Daoy (cell line): ENCODE measurements around the gene SLC22A8. TPM values are rescaled to one million over a fixed set of nuclear protein-coding genes. Genes with fewer than 3 reads are reported as not detected.
"Not testable (repeated sequence)": the region's sequence is repeated elsewhere in the genome, so short reads cannot be mapped to it uniquely, and the experiment has no call there.

Experiments
- DNase-seq: peaks from one replicate; pipeline ENCODE4 v3.0.0-alpha.2; 2015; ENCODE audit warnings: low read depth
- total RNA-seq: library from RNA; depleted of rRNA; stranded (reverse); fragments of >200 nt; shearing (Covaris generic); gene quantifications from 2 replicates; pipeline ENCODE4 v1.2.3, GENCODE V29; 2014

SLC22A8 gene
- total RNA-seq, 1 experiment from 2014 or later, result not detected

DNA sequence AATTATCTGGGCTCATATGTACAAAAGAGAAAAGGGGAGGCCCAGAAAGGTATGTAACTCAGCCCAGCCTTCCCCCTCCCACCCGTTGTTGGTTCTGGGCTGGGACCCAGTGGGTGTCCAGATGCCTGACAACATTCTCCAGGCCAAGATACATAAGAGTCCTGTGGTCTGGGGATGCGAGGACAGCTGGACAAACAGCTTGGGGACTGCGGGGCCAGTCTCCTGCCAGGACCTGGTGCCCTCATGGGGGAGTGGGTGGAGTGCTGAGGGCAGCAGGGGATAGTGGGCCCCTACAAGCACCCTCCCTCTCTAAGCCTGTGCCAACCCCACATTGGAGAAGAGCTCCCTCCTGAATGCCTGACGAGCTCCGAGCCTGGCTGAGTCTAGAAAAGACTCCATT is 27.4 kb downstream of the SLC22A8 start:
- DNase-seq, result no peak

GRCh38 chr11:62985041-62985750 is 30.4 kb downstream of the SLC22A8 start:
- no peak for DNase-seq

- DNase-seq, result no peak
These were observed 31.1 kb downstream of the SLC22A8 start, which contains the start of gene SLC22A6 for GRCh38 chr11:62984451-62984991. TSS of gene SLC22A6 (minus strand) at chr11:62984967. CDS start at chr11:62984690, 277 bp downstream.

DNA sequence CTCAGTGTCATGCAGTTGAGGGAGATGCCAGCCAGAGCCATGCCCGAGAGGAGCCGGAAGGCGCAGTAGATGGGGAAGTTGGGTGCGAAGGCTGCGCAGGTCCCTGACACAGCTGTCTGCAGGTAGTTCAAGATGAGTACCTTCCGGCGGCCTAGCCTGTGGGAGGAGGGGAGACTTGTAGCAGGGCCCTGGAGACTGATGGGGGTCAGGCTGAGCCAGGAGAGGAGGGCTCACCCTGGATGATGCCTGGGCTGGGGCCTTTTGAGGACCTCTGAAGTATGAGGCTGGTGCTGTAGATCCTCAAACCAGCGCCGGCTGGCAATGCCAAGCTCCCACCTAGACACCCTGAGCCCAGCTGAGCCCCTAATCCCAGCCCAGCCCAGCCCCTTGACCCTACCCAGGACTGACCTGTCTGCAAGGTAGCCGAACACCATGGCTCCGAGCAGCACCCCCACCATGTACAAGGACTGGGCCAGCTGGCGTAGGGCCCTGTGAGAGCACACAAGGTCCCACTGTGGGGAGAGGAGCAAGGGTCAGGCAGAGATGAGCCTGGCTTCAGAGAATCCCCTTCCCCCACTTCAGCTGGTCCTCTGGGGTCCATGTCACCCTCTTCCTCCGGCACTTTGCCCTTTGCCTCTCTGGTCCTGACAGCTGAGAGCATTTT is 32.0 kb downstream of the SLC22A8 start:
- DNase-seq, result no peak

GRCh38 chr11:62981743-62982142 is 33.9 kb downstream of the SLC22A8 start:
- no peak for DNase-seq

DNA sequence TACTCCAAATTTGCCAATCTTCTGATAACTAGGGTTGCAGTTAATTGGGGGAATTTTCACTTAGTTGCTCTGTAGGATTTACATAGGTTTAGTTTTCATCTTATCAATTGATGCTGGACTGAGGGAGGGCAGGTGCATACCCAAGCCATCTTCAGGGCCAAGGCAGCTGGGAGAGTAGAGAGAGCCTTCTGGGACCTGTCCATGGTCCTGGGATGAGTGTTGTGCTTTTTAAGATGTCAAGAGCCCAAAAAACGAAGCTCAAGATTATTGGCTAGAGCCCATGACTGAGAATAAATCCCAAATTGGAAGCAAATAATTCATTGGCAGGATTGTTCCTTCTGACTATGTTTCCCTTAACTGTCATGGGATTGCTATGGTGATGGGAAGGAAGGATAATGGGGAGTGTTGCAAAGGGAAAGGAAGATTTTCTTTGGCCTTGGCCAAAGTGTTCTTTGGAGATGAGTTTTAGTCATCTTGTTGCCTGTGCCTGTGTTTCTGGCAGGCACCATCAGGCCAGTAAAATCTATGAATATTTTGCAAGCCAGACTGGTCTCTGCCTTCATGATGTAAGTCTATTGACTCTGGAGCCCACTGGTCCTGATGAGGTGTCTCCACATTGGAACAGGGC is 35.4 kb downstream of the SLC22A8 start:
- no peak for DNase-seq

GRCh38 chr11:62976109-62976508 is 39.5 kb downstream of the SLC22A8 start:
- DNase-seq, result peak; percentile 23

DNA sequence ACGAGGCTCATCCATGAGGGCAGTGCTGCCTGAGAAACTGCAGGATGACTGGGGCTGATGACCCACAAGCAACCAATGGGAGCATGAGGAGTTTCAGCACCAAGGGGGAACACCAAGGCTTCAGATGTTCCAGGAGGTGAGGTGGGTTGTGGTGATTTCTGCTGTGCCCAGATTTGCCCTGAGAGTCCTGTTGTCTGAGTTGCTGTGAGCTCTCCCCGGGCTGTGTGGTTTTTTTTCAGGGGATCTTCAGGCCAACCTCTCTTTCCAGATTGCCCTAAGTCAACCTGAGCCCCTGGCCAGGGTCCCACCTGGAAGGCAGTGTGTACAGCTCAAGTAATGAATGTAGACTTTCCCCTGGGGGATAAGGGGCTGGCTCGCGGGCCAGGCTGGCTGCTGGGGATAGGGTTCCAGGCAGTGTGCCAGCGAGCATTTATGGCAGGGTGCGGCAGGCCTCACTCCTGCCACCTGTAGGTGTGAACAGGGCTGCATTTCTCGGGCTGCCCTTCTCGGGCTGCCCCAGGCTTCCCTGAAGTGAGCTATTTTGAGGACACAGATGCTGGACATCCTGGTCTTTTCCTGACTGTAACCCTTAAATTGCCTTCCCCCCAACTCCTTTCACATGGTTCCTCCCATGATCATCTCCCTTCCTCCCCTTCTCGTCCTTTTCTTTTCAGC is 40.7 kb downstream of the SLC22A8 start:
- DNase-seq, result peak; percentile 72

GRCh38 chr11:62965574-62965973 is 50.1 kb downstream of the SLC22A8 start:
- DNase-seq, result no peak

GRCh38 chr11:62962391-62962790 is 53.2 kb downstream of the SLC22A8 start:
- no peak for DNase-seq

GRCh38 chr11:62961017-62961570 is 54.5 kb downstream of the SLC22A8 start:
- no peak for DNase-seq

DNA sequence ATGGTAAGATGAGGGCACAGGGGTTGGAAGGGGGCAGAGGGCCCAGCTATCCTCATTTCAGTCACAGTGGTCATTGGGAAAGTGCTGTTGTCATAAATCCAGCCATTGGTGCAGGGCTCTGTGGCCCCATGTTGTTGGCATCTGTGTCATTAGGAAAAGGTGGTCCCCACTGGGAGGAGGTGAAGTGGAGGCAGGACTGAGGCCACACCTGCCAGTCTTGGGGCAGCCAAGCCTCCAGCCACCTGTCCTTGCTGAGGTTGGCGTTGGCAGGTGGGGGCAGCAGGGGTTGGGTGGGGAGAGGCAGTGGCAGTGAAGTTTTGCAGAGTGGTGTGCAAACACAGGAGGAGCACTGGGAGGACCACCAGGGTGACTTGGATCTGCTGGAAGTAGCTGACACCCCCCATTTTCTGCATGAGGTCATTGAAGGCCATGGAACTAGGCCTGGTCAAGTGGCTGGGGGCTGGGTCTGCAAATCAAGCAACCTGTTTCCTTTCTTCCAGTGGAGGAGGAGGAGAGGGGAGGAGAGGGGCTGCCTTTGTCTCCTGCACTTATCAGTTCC is 56.1 kb downstream of the SLC22A8 start:
- no peak for DNase-seq

- peak; percentile 41 for DNase-seq
These were observed 56.9 kb downstream of the SLC22A8 start for GRCh38 chr11:62958547-62959421.

DNA sequence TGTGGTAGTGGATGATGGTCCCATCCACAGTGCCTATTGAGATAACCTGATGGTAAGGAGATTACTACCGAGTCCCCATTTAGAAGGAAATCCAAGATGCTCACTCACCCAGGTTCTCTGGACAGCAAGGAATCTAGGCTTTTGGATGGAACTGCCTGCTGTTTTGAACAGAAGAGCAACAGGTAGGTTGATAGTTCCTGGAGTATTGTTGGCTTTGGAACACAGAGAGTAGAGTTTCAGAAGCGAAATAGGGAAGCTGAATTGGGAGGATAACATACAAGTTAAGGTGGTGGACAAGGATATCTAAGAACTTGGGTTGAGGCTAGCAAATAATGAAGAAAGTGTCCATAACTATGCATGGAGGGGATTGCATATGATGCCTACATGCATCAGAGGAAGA is 58.5 kb downstream of the SLC22A8 start:
- no peak for DNase-seq

DNA sequence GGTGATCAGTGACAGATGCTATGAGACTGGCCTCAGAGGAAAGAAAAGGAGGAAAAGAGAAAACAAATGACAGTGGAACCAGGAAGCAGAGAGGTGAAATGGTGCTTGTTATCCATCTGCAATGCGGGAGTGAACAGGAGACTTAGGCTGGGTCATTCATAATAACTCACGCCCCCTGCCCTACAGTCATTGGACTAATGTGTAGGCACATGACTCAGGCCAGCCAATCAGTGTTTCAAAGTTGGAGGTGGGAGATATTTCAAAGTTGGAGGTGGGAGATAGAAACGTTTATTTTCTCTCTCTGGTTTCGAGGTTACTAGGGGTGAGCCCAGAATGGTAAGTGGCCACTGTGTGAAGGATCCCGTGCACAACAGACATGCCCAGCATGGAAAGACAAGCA is 61.2 kb downstream of the SLC22A8 start:
- no peak for DNase-seq

DNA sequence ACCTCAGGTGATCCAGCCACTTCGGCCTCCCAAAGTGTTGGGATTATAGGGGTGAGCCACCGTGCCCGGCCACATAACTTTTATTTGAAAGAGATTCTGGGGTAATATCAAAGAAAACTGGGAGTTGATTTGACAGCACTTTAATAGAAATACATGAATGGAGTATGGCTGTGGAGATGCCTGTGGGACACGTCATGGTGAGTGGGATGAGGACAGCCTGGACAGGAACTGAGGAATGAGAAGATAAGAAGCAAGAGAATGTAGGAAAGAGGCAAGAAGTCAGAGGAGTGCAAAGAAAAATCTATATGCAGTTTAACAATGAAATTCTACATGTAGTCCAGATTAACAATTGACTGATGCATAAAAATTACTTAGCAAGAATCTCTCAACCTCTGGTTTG is 61.8 kb downstream of the SLC22A8 start:
- DNase-seq, result peak; percentile 40

DNA sequence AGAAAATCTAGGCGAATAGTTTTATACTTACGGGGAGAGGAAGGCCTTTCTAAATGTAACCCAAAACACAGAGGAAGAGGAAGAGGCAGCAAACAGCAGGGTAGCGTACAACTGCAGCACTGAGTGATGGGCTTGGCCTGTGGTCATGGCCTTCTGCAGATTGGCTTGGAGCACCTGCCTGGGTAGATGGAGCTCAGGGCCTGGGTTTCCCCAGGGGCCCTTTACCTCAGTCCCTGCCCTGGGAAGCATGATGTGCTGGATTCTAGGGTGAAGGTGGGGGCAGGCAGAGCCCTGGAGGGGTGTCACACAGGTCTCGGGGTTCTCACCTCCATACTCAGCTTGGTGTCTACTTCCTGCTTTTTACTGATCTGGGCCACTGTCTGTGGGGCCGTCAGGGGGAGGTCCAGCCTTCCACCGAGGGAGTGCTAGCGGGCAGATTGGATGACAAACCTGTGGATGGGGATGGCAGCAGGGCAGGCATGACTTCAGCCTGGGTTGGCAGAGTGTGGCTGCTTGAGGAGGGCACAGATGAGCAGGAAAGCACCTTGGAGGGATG is 66.8 kb downstream of the SLC22A8 start:
- no peak for DNase-seq

DNA sequence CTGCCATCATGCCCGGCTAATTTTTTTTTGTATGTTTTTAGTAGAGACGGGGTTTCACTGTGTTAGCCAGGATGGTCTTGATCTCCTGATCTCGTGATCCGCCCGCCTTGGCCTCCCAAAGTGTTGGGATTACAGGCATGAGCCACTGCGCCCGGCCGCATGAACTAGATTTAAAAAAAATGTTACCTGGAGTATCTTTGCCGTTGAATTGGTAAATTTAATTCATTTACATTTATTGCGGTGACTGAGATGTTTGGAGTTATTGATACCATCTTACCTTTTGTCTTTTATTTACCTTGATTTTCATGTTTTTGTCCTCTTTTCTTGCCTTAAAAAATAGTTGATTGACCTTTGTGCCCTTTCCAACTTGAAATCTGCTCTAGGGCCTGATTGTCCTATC is 70.1 kb downstream of the SLC22A8 start:
- DNase-seq, result not testable (repeated sequence)
